Putamen (tissue), 1 donor: Measurements from ENCODE around the gene SERPIND1.

Experiments
- DNase-seq: peaks from one replicate; pipeline ENCODE4 v3.0.0-alpha.2; 2016; ENCODE audit warnings: low spot score

SERPIND1 gene

GRCh38 chr22:20792966-20793728, 19.2 kb downstream of the SERPIND1 start:
- peak; percentile 51 for DNase-seq

- DNase-seq = no peak
These were observed 20.1 kb downstream of the SERPIND1 start for GRCh38 chr22:20793748-20794649.

GRCh38 chr22:20794650-20795413, 20.9 kb downstream of the SERPIND1 start:
- no peak for DNase-seq

- no peak for DNase-seq
These were observed 22.8 kb downstream of the SERPIND1 start for GRCh38 chr22:20796731-20797130.

- no peak for DNase-seq
These were observed 24.3 kb downstream of the SERPIND1 start for GRCh38 chr22:20798218-20798617.

- DNase-seq = no peak
These were observed 25.1 kb downstream of the SERPIND1 start for GRCh38 chr22:20798974-20799373.

GRCh38 chr22:20799449-20799848, 25.5 kb downstream of the SERPIND1 start:
- no peak for DNase-seq

GRCh38 chr22:20802452-20802851, 28.5 kb downstream of the SERPIND1 start:
- no peak for DNase-seq

- no peak for DNase-seq
These were observed 29.1 kb downstream of the SERPIND1 start for GRCh38 chr22:20802922-20803553.

GRCh38 chr22:20803696-20804324, 29.9 kb downstream of the SERPIND1 start:
- no peak for DNase-seq

- DNase-seq = no peak
These were observed 30.7 kb downstream of the SERPIND1 start for GRCh38 chr22:20804650-20805049.

GRCh38 chr22:20805972-20806471, 32.1 kb downstream of the SERPIND1 start:
- DNase-seq = no peak

GRCh38 chr22:20807315-20807752, 33.4 kb downstream of the SERPIND1 start:
- DNase-seq = no peak

GRCh38 chr22:20808844-20809243, 34.9 kb downstream of the SERPIND1 start:
- no peak for DNase-seq

- no peak for DNase-seq
These were observed 35.7 kb downstream of the SERPIND1 start for GRCh38 chr22:20809538-20810185.

- no peak for DNase-seq
These were observed 36.7 kb downstream of the SERPIND1 start for GRCh38 chr22:20810645-20811044.

GRCh38 chr22:20811171-20811570, 37.3 kb downstream of the SERPIND1 start:
- no peak for DNase-seq

- DNase-seq = no peak
These were observed 38.2 kb downstream of the SERPIND1 start for GRCh38 chr22:20811971-20812660.

GRCh38 chr22:20813056-20813455, 39.1 kb downstream of the SERPIND1 start:
- DNase-seq = no peak

GRCh38 chr22:20814221-20814808, 40.4 kb downstream of the SERPIND1 start:
- DNase-seq = no peak
